ENCODE results near the gene BCL2A1.
"Not testable (repeated sequence)": the region's sequence is repeated elsewhere in the genome, so short reads cannot be mapped to it uniquely, and the experiment has no call there.

Gene BCL2A1

GRCh38 chr15:79960502-79961212 is 10.3 kb downstream of the BCL2A1 start:
- DNase-seq (ENCODE audit: low read depth, low spot score), result no peak

DNA sequence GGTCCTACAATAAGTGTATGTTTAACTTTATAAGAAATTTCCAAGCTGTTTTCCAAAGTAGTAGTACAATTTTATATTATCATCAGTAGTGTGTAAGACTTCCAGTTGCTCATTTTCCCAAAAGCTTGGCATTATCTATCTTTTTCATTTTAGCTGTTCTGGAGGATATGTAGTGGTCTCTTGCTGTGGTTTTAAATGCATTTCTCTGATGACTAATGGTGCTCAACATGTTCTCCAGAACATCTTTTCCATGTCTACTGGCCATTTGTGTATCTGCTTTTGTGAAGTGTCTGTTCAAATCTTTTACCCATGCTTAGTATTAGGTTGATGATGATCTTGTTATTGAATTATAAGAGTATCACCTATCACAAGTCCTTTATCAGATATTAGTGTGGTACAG is 13.3 kb downstream of the BCL2A1 start:
- no peak for DNase-seq (ENCODE audit: low read depth, low spot score)

DNA sequence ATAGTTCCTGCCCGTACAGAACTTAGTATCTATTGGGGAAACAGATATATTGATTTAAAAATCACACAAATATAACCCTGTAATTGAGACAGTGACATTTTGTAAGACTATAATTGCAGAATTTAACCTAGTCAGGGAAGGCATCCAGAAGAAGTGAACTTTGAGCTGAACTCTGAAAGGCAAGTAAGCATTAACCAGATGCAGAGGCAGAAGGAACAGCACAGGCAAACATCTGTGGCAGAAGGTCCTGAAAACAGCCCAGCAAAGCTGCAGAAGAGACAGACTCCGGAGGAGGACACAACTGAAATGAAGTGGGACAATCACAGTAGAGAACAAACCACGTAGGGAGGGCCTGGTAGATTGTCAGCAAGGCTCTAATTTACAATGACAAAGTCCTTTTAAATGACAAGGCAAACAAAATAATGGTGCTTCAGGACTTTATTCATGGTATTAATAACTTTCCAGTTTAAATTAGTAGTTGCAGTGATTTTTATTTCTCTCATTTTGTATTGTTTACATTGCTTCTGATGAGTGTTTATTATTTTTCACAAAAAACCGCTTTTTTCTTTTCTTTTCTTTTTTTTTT is 14.5 kb downstream of the BCL2A1 start:
- no peak for DNase-seq (ENCODE audit: low read depth, low spot score)

DNA sequence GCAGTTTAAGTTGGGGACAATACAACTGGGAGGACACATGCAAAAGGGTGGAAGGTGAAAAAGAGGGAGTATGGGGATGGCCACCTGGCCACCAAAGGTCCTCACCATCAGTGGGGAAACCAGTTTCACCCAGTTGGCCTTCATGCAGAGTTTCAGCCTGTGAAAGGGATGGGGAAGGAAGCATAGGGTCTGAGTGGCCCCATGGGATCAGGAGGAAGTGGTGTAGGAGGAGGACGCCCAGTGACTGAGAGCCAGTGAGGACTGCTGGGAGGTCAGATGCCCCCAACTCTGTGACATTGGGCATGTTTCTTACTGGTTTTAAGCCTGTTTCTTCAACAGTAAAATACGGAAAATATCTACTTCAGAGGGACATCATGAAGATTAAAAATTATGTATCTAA is 16.3 kb downstream of the BCL2A1 start:
- no peak for DNase-seq (ENCODE audit: low read depth, low spot score)

DNA sequence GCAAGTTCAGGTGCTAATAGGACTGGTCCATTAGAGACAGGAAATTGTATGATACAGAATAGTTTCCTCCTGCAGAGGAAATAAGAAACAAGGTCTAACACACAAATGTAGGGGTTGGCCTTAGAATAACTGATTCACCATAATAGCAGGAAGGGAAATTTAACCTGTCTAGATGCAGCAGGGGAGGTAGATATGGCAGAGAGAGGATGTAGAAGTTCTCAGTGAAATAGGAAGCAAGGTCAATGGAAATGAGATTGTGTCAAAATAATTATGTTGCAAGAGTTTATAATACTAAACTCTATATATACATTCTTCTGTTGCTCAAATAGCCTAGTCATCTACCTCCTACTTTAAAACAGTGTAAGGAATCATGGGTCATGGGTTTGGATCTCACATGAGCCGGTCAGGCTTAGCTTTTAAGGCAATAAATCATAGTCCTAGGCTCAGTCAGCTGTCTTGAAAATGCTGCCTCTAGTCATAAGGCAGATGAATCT is 17.0 kb downstream of the BCL2A1 start:
- DNase-seq (ENCODE audit: low read depth, low spot score), result no peak

DNA sequence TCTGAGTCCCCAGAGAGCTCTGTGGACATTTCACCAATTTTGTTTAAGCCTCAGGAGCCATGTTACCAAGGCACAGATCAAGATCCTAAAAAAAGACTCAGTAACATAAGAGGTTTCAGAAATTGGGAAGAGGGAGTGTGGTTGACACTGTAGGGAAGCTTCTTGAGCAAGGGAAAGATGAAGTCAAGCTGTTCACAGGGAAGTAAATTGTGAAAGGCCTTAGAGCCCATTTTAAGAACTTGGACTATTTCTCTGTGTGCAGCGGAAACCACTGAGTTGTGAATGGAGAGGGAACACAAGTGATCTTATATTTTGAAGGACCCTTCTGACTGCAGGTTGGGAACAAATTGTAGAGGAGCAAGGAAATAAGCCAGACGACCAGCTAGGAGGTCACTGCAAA is 18.7 kb downstream of the BCL2A1 start:
- no peak for DNase-seq (ENCODE audit: low read depth, low spot score)

GRCh38 chr15:79950247-79950646 is 20.7 kb downstream of the BCL2A1 start:
- no peak for DNase-seq (ENCODE audit: low read depth, low spot score)

DNA sequence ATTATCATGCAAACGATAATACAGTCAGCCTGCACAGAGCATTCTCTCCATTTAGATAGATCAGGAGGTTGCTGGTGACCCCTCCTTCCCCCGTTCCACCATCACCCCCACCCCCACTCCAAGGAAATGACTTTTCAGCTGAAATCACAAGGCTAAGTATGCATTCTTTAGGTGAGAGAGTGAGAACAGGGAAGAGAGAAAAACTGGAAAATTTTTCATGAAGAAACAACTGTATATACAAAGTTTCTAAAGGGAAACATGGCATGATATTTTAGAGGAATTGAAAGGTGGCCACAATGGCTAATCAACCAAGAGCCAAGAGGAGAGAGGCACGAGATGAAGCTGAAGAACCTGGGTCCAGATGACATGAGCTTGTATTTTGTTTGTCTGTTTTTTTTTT is 22.2 kb downstream of the BCL2A1 start:
- DNase-seq (ENCODE audit: low read depth, low spot score), result no peak

- DNase-seq (ENCODE audit: low read depth, low spot score), result no peak
These were observed 22.8 kb downstream of the BCL2A1 start for GRCh38 chr15:79948095-79948695.

GRCh38 chr15:79947009-79947408 is 24.0 kb downstream of the BCL2A1 start:
- DNase-seq (ENCODE audit: low read depth, low spot score), result no peak

GRCh38 chr15:79944622-79945021 is 26.4 kb downstream of the BCL2A1 start:
- DNase-seq (ENCODE audit: low read depth, low spot score), result no peak

DNA sequence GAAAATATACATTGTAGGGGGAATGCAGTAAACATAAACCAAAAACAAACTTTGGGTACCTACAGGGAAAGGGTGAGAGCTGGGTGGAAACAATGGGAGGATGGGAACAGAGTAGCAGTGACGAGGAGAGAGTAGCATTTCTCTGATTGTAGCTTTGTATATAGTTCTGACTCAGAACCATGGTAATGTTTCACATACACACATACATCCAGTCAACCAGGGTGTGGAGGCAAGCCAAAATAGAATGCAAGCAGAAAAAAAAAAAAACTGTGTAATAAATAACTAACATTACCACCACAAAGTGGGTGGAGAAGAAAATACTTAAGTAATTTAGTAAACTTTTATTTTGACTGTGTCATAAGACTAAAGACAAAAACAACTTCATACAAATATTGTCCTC is 27.2 kb downstream of the BCL2A1 start:
- no peak for DNase-seq (ENCODE audit: low read depth, low spot score)

DNA sequence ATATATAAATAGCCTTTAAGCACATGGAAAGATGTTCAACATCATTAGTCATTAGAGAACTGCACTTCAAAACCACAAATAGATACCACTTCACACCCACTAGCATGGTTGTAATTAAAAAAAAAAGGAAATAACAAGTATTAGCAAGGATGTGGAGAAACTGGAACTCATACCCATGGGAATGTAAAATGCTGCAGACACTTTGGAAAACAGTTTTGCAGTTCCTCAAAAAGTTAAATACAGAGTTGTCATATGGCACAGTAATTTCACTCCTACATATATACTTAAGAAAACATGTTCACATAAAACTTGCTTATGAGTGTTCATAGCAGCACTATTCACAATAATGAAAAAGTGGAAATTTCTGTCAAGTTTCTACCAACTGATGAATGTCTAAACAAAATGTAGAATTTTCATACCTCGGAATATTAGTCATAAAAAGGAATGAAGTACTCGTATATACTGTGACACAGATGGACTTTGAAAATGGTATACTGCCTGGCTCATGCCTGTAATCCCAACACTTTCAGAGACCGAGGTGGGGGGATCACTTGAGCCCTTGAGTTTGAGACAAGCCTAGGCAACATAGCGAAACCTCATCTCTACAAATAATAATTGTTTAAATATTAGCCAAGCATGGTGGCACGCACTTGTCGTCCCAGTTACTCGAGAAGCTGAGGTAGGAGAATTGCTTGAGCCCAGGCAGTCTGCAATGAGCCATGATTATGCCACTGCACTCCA is 28.1 kb downstream of the BCL2A1 start:
- DNase-seq (ENCODE audit: low read depth, low spot score), result no peak

DNA sequence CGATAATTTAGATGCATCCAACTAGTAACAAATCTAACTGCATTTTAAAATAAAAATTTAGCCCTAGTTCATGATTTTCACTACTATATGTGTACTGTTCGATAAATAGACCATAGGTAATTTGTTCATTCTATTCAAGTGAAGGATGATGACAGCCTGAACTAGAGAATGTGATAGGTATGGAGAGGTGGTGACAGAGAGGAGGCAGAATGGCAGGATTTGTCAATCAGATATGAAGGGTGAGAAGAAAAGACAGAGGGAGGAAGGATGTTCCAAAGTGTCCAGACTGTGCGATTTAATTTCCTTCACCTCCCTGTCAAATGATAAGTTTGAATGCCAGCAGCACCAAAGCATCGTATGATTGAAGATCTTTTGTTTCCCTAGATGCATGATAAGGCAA is 31.6 kb downstream of the BCL2A1 start:
- no peak for DNase-seq (ENCODE audit: low read depth, low spot score)

DNA sequence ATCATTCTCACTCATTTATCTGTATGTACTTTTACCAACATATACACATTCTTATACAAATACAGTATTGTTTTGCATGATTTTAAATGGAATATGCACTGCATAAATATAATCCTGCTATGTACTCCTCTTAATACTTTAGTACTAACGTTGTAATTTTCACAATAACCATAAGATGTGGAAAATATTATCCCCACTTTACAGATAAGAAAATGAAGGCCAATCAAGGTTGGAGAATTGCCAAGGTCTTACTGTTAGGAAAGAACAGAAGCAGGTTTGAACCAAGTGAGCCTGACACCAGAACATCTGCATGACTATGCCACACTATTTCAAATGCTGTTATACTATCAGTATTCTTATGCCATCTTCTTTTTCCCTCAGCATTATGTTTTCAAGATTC is 32.9 kb downstream of the BCL2A1 start:
- DNase-seq (ENCODE audit: low read depth, low spot score), result no peak

DNA sequence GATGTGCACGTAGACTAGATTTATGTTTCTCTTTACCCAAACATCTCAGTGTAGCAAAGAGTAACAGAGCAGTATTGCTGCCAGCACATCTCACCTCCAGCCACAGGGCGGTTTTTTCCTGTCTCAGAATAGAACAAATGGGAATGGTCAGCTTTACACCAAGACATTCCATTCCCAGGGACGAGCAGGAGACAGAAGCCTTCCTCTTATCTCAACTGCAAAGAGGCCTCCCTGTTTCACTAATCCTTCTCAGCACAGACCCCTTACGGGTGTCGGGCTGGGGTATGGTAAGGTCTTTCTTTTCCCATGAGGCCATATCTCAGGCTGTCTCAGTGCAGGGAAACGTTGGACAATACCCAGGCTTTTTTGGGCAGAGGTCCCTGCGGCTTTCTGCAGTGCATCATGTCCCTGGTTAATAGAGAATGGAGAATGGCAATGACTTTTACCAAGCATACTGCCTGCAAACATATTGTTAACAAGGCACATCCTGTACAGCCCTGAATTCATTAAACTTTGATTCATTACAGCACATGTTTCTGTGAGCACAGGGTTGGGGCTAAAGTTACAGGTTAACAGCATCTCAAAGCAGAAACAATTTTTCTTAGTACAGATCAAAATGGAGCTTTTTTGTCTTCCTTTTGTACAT is 35.3 kb downstream of the BCL2A1 start:
- DNase-seq (ENCODE audit: low read depth, low spot score), result not testable (repeated sequence)

DNA sequence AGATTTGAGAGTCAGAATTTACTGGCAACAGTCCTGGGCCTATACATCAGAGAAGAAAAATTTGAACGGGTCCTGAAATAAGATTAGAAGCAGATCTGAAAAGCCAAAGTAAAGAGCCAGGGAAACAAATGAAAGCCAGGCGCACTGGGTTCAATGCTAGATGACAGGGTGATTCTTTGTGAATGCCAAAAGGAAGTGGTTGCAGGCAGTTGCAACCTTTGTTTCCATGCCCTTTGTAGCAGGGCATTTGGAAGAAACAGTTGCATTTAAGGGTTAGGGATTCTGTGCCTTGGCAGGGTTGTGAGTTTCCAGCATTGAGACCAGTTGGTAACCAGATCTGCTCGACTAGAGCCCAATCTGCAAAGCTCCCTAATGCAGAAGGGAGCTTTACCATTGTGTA is 37.8 kb downstream of the BCL2A1 start:
- DNase-seq (ENCODE audit: low read depth, low spot score), result no peak

DNA sequence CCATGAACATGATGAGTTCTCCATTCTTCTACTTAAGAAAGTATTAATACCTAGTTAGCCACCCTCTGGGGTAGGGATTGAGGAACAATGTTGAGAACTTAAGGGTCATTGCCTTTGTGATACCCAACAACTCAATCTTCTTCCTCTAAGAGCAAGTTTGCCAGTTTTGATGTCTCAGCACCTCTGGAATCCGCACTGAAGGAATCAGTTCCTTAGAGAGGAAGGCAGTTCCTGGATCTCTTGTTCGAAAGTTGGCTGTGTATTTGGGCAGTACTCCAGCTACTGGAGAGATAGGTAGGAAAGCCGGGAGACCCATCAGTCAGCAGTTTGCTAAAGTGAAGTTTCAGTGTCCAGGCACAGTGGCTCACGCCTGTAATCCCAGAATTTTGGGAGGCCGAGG is 38.5 kb downstream of the BCL2A1 start:
- no peak for DNase-seq (ENCODE audit: low read depth, low spot score)

GRCh38 chr15:79930516-79930915 is 40.5 kb downstream of the BCL2A1 start:
- DNase-seq (ENCODE audit: low read depth, low spot score), result no peak

DNA sequence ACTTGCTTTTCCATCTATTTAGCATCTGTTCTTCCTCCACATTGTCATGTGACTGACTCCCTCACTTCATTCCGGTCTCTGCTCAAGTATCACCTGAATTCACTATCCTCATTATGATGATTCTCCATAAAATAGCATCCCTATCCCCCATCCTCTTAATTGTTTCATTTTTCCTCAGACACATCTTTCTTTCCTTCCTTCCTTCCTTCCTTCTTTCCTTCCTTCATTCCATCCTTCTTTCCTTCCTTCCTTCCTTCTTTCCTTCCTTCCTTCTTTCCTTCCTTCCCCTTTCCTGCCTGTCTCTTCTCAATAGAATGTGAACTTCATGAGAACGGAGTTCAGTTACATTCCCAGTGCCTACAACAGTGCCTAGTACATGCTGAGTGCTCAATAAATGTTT is 41.6 kb downstream of the BCL2A1 start:
- DNase-seq (ENCODE audit: low read depth, low spot score), result no peak

GRCh38 chr15:79926116-79926515 is 44.9 kb downstream of the BCL2A1 start:
- DNase-seq (ENCODE audit: low read depth, low spot score), result not testable (repeated sequence)

- no peak for DNase-seq (ENCODE audit: low read depth, low spot score)
These were observed 46.6 kb downstream of the BCL2A1 start for GRCh38 chr15:79924379-79924778.
